ENCODE measurements around the gene PLXNC1. TPM values are rescaled to one million over a fixed set of nuclear protein-coding genes. Genes with fewer than 3 reads are reported as not detected.
A peak's percentile ranks its signal among the peaks of the same experiment; 100 is the strongest.

Gene PLXNC1
- total RNA-seq, 1 donor from 2014 or later = 8.3 TPM

GRCh38 chr12:94284859-94285258 is 136.5 kb downstream of the PLXNC1 start:
- TF ChIP-seq, protein P1, sequence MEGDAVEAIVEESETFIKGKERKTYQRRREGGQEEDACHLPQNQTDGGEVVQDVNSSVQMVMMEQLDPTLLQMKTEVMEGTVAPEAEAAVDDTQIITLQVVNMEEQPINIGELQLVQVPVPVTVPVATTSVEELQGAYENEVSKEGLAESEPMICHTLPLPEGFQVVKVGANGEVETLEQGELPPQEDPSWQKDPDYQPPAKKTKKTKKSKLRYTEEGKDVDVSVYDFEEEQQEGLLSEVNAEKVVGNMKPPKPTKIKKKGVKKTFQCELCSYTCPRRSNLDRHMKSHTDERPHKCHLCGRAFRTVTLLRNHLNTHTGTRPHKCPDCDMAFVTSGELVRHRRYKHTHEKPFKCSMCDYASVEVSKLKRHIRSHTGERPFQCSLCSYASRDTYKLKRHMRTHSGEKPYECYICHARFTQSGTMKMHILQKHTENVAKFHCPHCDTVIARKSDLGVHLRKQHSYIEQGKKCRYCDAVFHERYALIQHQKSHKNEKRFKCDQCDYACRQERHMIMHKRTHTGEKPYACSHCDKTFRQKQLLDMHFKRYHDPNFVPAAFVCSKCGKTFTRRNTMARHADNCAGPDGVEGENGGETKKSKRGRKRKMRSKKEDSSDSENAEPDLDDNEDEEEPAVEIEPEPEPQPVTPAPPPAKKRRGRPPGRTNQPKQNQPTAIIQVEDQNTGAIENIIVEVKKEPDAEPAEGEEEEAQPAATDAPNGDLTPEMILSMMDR (conservative IDR thresholded peaks at IDR 0.05) = no peak
- no peaks in the 10 kb centered on the region for H3K36me3 Mint-ChIP-seq
- peaks cover 34% of the 10 kb centered on the region for H3K4me1 Mint-ChIP-seq (ENCODE audit: unreplicated experiment)
- no peak overlapping the region for H3K27ac Mint-ChIP-seq
- H3K4me3 Mint-ChIP-seq = no peak overlapping the region
- H3K9me3 Mint-ChIP-seq = no peaks in the 10 kb centered on the region
- peaks cover 32% of the 10 kb centered on the region for H3K27me3 Mint-ChIP-seq
- DNase-seq (ENCODE audit: extremely low spot score, unreplicated experiment) = no peak

- Mint-ChIP-seq H3K4me1 (ENCODE audit: unreplicated experiment) (peaks cover 39% of the 10 kb centered on the region), H3K27ac (no peak overlapping the region), H3K36me3 (no peaks in the 10 kb centered on the region), H3K27me3 (peaks cover 32% of the 10 kb centered on the region), H3K4me3 (no peak overlapping the region), H3K9me3 (no peaks in the 10 kb centered on the region)
- TF ChIP-seq, protein P1 (conservative IDR thresholded peaks at IDR 0.05) = no peak
- no peak for DNase-seq (ENCODE audit: extremely low spot score, unreplicated experiment)
These were observed 137.7 kb downstream of the PLXNC1 start for GRCh38 chr12:94285943-94286582.

GRCh38 chr12:94286583-94287244 is 138.3 kb downstream of the PLXNC1 start:
- H3K27ac Mint-ChIP-seq = no peak overlapping the region
- H3K4me1 Mint-ChIP-seq (ENCODE audit: unreplicated experiment) = peaks cover 42% of the 10 kb centered on the region
- TF ChIP-seq, protein P1 (conservative IDR thresholded peaks at IDR 0.05) = no peak
- H3K4me3 Mint-ChIP-seq = no peak overlapping the region
- H3K27me3 Mint-ChIP-seq = peaks cover 31% of the 10 kb centered on the region
- no peak for DNase-seq (ENCODE audit: extremely low spot score, unreplicated experiment)
- H3K9me3 Mint-ChIP-seq = no peaks in the 10 kb centered on the region
- H3K36me3 Mint-ChIP-seq = no peaks in the 10 kb centered on the region

DNA sequence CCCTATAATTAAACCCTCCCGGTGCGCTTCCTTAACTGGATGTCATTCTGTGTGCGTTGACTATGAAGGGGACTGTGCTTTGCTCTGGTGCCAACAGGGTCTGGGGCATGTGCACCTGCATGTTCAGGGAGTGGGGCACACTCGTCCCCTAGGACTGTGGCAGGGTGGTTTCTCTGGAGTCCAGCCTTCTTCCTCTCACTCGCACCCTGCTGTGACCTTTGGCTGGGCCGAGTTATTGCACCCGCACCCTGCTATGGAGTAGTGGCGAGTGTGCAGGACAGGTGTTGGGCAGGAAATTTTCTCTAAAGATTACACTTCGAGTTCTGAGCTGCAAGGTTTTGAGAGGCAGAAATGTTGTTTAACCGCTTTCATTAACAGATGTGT is 138.9 kb downstream of the PLXNC1 start:
- TF ChIP-seq, protein P1 (conservative IDR thresholded peaks at IDR 0.05) = no peak
- Mint-ChIP-seq H3K36me3 (peaks cover 3% of the 10 kb centered on the region), H3K4me1 (ENCODE audit: unreplicated experiment) (peaks cover 42% of the 10 kb centered on the region), H3K27me3 (peaks cover 26% of the 10 kb centered on the region), H3K27ac (no peak overlapping the region), H3K9me3 (no peaks in the 10 kb centered on the region), H3K4me3 (peak overlapping the region; percentile 13)
- DNase-seq (ENCODE audit: extremely low spot score, unreplicated experiment) = no peak

DNA sequence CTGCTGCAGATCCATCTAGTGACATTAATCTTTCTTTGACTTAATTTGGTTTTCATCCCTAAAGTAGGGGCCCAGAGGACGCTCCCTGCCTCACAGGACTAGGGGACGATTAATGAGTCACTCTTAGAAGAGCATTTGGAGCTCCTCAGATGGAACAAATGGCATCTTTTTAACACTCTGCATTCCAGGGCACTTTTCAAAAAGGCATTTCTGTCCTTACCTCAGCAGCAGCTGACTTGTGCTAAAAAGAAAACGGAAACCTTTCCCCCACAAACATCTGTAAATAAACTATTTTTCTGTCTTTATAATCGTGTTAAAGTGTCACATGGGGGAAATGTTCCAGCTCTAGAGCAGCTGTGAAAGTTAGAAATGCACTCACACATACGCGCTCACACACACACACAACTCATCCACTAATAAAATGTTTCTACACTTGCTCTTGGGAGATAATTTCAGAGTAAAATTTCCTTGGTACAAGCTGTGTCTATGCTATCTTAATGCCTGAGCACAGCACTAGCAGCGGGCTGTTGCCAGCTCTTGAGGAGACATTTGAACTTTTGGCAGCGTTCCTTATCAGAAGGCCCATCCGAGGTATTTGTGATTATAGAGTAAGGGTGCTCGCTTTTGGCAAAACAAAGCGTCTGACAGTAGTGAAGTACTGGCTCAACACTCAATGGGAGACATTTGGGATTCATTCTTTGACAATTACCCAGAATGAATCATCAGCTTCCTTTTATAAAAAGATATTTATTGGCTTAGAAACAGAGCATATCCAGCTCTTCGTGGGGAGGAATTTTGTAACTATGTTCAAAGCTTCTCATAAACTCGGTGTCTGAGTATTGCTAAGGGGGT is 141.3 kb downstream of the PLXNC1 start:
- H3K27me3 Mint-ChIP-seq = peaks cover 11% of the 10 kb centered on the region
- H3K4me1 Mint-ChIP-seq (ENCODE audit: unreplicated experiment) = peaks cover 42% of the 10 kb centered on the region
- H3K36me3 Mint-ChIP-seq = peaks cover 3% of the 10 kb centered on the region
- no peak overlapping the region for H3K4me3 Mint-ChIP-seq
- no peak overlapping the region for H3K27ac Mint-ChIP-seq
- no peaks in the 10 kb centered on the region for H3K9me3 Mint-ChIP-seq
- no peak for DNase-seq (ENCODE audit: extremely low spot score, unreplicated experiment)
- TF ChIP-seq, protein P1 (conservative IDR thresholded peaks at IDR 0.05) = no peak
